NCI-H2196 treated with DMSO at 0.1 percent for 48 hours (cell line): Measurements from ENCODE around the gene ATL2.

Source experiments
- DNase-seq: peaks from one replicate; lab custom pipeline; 2025; ENCODE audit not compliant: unreplicated experiment; lab: John Stamatoyannopoulos, UW

The ATL2 gene

GRCh38 chr2:38251940-38252339 lies 125.1 kb downstream of the ATL2 start:
- DNase-seq: no peak

DNA sequence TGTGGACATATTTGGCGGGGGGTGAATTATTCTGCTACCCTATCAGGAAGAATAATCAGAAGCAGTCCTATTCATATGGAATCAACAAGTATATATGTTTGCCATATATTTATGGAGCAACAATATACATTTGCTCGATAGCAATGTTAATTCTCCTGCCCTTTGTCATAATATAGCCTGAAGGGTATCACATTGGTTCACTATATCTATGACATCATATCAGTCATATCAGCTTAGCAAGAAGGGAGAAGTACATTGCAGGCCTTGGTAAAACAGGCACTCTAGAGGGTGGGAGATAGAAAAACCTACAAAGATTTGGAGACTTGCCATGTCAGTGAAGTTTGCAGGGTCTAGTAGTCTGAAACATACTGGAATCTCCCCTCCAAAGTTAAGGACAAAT lies 128.4 kb downstream of the ATL2 start:
- DNase-seq: no peak

- DNase-seq: no peak
Measured at GRCh38 chr2:38248255-38248654, 128.8 kb downstream of the ATL2 start.

DNA sequence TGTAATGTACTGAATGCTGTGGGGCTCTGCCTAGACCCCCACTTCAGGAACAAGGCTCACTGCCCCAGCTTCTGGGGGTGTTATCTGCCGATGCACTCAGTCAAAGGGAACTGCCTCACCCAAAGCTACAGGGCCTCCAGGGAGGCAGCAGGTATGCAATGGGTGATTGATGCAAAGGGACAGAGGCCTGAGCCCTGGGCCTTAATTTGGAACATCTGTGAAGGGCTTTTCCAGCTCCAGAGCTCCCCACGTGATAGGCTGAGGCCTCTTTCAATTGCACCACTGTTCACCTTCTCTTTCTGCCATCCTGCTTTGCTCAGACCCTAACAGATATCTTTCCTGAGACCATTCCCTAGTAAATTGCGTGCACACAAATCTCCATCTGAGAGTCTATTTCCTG lies 131.0 kb downstream of the ATL2 start:
- no peak for DNase-seq

DNA sequence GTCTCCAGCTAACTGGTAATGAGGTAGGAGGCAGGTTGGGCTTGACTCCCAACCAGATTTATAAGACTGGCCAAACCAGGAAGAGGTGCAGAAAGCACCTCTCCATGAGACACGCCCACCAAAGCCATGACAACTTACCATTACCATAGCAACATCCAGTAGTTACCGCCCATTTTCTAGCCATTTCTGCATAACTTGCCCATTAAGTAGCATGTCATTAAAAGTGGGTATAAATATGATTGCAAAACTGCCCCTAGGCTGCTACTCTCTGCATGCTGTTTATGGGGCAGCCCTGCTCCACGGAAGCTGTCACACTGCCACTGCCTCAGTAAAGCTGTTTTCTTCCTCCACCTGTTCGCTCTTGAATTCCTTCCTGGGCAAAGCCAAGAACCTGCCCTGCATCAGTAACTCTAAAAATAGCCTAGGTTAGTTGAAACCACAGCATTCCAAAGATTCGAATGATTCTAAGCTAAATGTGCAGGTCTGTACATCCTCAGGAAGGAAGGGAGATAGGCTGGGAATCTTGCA lies 131.9 kb downstream of the ATL2 start:
- DNase-seq: no peak

DNA sequence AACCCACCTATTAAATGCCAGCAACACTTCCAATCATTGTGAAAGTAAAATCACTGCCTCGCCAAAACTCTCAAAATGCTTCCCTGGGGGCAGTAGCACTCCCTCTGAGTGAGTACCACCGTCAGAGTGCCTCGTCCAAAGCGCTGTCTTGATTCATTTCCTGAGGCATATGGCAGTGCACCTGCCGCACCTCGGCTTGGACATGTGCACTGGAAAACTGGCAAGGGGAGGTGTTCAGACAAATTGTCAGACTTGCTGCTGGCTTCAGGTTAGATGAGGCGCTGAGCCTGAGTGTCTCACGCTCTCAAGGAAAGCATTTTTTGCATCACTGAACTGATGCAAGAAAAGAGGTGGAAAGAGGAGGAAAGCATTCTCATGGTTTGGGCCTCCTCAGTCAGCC lies 132.8 kb downstream of the ATL2 start:
- DNase-seq: no peak
